GM19452 (cell line): Measurements from ENCODE around the gene APBB2.
A peak's percentile ranks its signal among the peaks of the same experiment; 100 is the strongest.

Experiments used
- ATAC-seq: cut with Tn5 transposase; IDR thresholded peaks from one replicate; pipeline ENCODE4 v1.9.1; 2021; ENCODE audit not compliant: unreplicated experiment

Gene APBB2

DNA sequence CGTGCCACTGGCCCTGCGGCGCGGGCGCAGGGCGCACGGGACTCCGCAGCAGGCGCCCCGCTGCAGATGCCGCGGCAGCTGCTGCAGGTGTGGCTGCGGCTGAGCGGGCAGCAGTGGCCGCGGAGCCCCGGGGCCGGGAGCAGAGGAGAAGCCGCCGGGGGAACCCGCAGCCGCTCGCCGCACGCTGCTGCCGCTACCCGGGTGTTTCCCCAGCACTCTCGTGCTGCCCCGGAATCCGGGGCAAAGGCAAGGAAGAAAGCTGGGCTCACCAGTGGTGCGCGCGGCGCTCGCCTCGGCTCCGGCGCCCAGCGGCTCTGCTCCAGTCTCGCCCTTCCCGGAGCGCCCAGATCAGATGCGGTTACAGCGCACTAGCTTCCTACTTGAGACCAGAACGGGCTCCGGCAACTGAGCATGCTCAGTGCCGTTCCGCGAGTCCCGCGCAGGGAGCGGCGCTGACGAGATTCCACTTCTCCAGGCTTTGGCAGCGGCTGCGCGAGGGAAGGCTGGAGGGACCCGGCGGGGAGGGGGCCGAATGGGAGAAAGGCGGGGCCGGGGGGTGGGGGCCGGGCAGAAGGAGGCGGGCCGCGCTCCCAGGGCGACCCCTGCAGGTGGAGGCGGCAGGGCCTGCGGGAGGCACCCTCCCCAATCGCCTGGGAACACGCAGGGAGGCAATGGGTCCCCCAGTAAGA lies at the start of gene APBB2:
Gene APBB2, minus strand, starts transcription at position 407 of the 689 bp plus-strand sequence. CDS start 181,288 bp downstream, outside the sequence.
- peak; percentile 47 for ATAC-seq

DNA sequence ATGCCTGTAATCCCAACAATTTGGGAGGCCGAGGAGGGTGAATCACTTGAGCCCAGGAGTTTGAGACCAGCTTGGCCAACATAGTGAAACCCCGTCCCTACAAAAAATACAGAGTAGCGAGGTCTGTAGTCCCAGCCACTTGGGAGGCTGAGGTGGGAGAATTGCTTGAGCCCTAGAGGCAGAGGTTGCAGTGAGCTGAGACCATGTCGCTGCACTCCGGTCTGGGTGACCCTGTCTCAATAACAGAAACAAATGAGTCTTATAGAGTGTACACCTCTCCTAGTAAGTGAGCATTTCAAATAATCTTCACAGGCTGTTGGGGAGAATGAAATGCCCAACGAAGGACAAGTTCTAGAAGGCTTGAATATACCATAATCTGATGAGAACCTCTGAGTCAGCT lies 47.9 kb upstream of the APBB2 start:
- ATAC-seq: no peak

DNA sequence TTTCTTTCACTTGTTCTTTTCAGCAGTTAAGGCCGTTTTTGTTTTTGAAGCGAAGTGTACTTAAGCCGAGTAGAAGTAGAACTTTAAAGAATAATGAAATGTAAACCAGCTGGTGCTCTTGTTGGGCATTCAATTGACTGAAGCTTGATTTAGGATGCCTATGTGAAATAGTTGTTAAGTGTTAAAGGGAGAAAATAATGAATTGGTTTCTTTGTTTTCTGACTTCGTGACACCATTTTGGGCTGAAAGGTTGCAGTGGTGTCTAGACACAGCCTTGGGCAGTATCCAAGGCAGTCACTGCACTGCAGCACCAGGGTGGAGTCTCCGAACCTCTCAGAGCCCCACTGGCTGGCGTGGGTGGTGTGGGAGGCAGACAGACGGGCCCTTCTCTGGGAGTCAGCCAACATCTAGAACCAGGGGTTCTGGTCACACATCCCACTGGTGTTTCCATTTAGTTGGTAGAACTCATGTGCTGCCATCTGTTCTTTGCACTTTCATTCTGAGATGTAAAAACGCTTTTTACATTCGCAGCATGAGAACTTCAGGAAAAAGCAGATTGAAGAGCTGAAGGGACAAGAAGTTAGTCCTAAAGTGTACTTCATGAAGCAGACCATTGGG lies 45.9 kb upstream of the APBB2 start:
- no peak for ATAC-seq

DNA sequence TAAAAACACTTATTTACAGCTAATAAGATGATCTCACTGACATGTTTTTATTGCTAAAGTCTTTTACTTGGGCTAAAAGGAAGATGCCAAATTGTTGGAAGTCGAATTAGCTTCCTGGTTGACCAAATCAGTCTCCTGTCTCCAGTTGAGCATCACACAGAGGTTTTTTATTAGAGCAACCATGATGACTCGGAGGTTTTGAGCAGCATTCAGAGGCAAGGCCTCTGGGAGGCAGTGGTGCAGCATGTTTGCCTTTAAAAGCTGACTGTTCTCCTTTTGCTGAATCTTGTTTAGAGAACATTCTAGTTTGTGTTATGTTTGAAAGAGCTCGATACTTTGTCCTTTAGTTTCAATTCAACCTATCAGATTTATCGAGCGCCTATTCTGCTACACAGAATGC lies 44.4 kb upstream of the APBB2 start:
- no peak for ATAC-seq

DNA sequence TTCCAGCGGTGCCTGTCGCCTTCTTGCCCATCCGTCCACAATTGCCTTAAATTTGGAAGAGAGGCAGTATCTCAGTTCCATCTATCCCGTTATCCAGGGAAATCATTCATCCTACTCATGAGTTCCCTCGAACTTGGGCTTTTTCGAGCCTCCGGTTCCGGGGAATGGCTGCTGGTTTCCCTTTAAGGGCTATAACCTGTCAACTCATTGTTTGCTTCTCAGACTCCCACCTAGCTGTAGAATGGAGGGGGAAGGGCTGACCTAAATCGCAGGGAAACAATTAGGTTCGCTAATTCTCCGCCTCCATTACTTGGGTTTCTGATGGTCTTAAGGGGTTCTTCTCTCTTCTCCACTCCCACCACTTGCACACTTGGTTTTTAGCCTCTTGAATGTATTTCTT lies 43.6 kb upstream of the APBB2 start:
- ATAC-seq: no peak

DNA sequence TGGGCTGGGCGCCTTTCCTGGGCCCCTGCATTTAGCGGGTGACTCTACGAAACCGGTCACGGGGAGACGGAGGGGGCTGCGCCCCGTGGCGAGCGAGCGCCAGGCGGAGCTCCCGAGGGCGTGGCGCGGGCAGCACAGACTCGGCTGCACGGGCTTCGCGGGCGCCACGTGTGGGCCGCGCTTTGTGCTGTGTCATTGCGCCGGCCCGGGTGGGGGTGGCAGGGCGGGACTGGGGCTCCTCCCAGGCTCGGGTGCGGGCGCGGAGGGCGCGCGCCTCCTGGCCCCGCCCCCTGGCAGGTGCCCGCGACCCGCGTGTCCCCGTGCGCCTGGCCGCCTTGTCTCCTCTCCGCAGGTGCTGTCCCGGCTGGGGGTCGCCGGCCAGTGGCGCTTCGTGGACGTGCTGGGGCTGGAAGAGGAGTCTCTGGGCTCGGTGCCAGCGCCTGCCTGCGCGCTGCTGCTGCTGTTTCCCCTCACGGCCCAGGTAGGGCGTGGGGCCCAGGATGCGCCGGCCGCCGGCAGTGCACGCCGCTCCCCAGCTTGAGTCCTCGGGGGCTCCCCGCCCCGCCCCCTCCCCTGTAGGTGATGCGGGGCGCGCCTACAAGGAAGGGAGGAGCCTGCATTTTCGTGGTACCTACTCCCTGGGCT lies 43.0 kb upstream of the APBB2 start:
- ATAC-seq: no peak

DNA sequence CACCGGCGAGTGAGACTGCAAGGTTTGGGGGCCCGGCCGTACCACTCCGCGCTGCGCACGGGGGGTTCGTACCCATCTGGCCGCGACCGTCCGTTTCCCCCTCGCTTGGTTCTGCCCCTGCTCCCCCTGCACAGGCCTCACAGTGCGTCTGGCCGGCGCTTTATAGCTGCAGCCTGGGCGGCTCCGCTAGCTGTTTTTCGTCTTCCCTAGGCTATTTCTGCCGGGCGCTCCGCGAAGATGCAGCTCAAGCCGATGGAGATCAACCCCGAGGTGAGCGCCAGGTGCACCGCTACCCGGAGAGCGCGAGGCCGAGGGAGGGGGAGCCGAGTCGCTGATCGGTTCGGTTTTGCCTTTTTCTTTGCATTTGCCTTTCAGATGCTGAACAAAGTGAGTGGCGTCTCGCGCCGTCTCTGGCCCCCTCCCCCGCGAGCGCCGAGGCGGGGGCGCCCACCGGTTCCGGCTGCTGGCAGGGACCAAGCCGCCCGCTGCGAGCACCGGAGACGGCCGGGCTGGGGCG lies 42.5 kb upstream of the APBB2 start, which contains the start of gene UCHL1:
Gene UCHL1, plus strand, starts transcription at position 189 of the 517 bp plus-strand sequence. Its CDS starts 49 bp downstream, at position 238.
- no peak for ATAC-seq

DNA sequence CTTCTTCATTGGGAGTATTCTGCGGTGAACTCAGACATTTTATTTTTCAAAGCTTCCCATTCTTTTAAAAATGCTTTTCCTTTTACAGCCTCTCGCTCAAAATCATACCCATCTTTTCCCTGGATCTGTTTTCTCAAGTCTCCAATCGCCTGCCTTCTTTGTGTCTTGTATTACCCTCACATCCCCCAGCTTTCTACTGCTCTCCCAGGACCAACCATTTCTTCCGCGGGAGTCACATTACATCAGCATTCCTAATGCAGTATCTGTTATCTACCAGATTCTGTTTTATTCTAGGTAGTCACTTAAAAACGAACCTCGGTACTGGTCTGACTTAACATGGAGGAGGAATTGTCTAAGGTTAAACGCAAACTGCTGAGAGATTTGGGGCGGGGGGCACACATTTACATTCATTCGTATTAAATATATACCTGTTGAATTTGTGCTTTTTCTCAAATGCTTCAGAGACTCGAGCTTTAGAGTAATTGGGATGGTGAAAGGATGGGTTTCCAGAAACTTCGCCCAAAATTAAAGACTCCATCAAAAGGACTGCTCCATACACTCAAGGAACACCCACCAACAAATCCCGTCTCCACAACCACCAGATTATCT lies 41.9 kb upstream of the APBB2 start:
- ATAC-seq: no peak

DNA sequence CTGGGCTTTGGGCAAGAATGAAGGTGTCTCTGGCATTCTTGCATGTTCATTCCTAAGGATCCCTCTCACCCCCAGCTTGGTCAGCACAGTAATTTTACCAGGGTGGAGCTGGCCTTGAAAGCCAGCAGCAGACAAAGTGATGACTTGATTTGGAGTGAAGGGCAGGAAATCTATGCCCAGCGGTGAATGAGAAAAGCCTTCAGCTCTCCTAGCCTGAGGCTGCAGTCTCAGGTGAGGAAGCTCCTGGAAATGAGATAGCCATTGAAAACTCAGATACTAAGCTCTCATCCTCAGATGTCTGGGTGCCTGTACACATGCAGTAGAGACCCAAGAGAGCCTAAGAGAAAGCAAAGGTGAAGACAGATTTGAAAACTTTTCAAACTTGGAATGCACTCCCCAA lies 31.6 kb upstream of the APBB2 start:
- ATAC-seq: no peak

DNA sequence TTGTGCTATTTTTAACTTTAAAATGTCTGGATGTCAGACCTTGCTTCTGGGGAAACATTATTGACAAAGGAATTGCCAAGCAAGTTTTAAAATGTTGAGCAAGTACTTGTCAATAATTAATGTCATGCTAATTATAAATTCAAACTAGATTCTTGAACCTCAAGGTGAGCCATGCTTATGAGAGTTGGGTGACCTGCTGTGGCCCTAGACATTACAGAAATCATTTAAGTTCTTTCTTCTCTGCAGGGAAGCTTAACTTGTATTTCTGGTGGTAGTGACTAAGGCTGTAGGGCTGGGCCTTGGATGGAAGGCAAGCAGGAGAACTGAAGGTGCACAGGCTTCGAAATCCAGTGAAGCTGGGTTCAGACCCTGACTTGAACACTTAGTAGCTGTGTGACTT lies 27.6 kb upstream of the APBB2 start:
- no peak for ATAC-seq

DNA sequence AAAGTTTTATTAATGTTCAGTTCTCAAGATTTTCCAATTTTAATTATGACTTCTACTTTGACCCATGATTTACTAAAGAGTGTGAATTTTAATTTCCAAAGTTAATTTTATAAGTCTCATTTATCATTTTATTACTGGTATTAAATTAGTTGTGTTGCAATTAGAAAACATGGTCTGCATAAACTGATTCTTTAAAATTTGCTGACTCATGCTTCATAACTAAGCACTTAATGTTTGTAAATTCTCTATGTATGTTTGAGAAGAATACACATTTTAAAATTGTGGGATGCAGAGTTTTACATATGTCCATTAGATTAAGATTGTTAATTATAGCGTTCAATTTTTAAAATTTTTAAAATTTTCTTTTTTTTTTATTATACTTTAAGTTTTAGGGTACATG lies 22.2 kb upstream of the APBB2 start:
- no peak for ATAC-seq

DNA sequence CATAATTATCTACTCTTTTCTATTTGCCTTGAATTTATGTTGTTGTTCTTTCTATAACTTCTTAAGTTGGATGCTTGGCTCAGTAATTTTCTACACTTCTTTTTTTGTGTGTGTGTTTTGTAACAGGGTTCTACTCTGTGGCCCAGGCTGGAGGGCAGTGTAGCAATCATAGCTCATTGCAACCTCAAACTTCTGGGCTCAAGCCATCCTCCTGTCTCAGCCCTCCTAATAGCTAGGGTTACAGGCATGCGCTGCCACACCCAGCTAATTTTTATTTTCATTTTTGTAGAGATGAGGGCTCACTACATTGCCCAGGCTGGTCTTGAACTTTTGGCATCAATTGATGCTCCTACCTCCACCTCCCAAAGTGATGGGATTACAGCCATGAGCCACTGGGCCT lies 21.7 kb upstream of the APBB2 start:
- ATAC-seq: no peak

DNA sequence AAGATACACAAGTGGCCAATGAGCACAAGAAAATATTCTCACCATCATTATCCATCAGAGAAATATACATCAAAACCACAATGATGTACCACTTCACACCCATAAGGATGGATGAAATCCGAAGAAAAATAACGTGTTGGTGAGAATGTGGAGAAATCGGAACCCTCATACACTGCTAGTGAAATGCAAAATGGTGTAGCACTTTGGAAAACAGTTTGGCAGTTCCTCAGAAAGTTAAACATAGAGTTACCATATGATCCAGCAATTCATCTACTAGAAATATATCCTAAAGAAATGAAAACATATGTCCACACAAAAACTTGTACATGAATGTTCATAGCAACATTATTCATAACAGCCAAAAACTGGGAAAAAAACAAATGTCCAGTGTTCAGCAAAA lies 18.5 kb upstream of the APBB2 start:
- no peak for ATAC-seq

DNA sequence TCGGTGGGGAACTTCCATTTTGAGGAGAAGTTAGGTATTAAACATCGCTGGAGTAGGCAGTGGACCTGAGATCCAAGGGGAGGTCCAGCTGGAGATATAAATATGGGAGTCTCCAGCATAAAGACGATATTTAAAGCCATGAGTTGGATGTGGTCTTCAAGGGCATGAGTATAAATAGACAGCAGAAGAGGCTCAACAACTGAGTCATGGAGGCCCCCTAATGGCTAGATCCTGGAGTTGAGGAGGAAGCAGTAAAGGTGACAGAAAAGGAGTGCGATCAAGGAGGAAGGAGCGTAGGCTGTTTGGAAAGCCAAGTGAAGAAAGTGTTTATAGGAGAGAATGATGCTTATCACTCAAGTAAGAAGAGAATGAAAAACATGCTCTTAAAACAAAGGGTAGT lies 18.1 kb upstream of the APBB2 start:
- ATAC-seq: no peak

DNA sequence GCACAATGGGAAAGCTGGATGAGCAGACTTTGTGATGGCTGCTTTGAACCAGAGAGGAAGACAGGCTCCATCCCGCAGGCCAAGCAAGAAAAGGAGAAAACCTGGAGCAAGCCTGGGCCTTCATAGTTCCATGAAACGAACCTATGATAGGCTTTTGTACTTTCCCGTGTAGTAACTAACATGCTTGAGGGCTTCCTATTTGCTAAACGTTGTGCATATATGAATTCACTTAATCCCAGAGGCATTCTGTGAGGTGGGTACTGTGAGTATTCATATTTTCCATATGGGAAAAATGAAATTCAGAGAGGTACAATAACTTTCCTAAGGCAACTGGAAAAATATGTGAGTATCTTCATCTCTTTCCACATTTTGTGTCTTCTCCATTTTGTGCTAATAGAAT lies 13.6 kb upstream of the APBB2 start:
- ATAC-seq: no peak

DNA sequence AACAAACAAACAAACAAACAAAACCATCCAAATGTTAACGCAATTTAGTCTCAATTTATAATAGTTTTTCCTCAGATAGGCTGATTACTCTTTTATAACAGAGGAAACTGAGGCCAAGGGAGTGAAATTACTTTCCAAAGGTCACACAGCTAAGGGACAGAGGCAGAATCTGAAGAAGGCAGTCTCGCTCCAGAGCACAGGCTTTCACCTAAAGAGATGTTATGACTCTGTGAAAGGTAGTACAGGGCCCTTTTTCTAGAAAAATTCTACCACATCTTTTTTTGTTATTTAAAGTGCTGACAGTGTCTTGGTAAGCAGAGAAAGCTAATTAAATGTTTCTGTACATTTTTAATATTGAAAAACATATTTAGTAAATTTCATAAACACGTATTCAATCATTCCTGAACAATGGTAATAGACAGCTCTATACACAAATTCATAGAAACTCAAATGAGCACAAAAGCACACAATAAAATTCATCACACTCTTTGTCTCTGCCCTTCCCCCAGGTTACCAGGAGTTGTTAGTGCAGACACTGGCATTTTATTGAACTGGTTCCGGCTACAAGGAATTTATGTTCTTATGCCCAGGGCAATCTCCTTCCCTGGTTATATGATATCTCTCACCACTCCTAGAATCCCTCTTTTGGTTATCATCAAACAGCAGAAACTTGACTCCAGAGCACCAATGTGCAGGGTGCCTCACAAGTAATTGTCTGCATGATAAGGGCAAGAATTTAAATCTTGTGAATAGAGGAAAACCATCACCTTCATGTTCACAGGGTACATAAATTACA lies 7.7 kb upstream of the APBB2 start:
- ATAC-seq: no peak

DNA sequence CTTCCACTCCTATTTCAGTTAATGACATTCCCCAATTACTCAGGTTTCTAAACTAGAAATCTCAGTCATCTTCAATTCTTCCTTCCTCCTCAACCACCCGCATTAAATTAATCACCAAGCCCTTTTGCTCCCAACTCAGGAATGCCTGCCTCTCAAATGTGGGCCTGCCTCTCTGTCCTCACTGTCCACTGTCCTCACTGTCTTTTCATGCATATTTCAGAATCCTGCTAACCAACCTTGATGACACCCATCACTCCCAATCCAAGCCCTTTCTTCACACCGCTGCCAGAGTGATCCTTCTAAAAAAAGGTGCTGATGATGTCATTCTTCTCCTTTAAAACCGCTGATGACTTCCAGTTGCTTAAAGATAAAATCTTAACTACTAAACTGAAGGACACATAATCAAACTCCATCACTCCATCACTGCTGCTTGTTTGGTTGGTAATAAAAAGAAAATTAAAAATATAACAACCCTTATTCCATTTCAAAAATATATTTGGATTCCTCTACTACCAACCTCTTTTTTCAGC lies 5.1 kb upstream of the APBB2 start:
- no peak for ATAC-seq

DNA sequence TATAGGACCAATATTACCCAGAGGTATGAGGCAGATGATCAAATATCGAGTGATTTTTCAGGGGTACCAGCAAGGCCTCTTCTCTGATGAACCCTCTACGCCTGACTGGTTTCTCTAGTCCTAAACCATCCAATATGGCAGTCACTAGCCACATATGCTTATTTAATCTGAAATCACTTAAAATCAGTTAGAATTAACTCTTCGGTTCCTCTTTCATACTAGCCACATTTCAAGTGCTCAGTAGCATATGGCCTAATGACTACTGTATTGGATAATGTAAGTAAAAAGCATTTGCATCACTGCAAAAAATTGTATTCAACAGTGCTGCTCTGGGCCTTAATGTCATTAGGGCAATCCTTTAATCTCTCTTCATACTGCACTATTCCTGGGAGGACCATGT lies 4.4 kb upstream of the APBB2 start:
- ATAC-seq: no peak

DNA sequence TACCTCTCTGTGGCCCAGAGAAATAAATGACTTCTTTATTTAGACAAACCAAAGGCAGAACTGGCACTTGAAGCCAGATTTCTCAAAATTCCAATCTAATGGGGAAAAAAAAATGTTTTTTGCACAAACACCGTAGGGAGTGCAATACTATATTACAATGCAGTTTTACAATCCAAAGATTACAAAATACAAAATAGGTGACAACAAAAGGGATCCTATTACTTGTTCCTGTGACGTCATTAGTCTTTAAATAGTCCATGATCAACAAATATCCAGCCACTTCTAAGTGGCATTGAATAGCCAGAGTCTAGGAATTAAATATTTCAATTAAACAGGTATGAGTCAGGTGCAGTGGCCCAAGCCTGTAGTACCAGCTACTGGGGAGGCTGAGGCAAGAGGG lies 3.0 kb upstream of the APBB2 start:
- no peak for ATAC-seq

DNA sequence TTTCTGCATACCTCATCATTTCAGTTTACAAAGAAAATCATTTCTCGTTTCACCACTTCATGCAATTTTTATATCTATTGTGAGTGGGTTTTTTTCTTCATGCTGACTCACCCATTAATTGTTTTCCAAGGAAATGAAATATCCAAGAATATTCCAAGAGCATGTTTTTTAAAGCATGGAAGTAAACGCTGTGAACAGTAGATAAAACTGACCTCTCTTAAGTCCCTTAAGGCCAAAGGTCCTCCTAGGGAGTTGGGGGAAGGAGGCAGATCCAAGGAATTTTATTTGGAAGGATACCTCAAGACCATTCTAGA lies 2.6 kb upstream of the APBB2 start:
- ATAC-seq: no peak
